Ovary (tissue), 3 donors: Measurements from ENCODE around the gene TNFAIP3.

Source experiments
- CTCF ChIP-seq, 3 donors: fragments of 450-650 bp in 2 of 3; fragments of 200-600 bp in 1 of 3; IDR thresholded peaks; one replicate each; pipeline versions ENCODE4 v1.5.1 to v1.8.0; 2016 to 2022; ENCODE audit warnings: antibody characterized with exemption in 3 of 3, mild to moderate bottlenecking in 1 of 3
- POLR2A ChIP-seq: fragments of 450-650 bp; IDR thresholded peaks from one replicate; pipeline ENCODE4 v1.6.1; 2017; ENCODE audit warnings: antibody characterized with exemption, mild to moderate bottlenecking, moderate library complexity
- donor health status: DM: no; HTN: no; CAD: no.

GRCh38 chr6:137881522-137881886, 14.4 kb downstream of the TNFAIP3 start:
- TF ChIP-seq CTCF (IDR thresholded peaks at IDR 0.05) (no peak), POLR2A (no peak)
